ENCODE data around the gene IQCK. TPM values are rescaled to one million over a fixed set of nuclear protein-coding genes. Genes with fewer than 3 reads are reported as not detected.

Gene IQCK
- total RNA-seq, 5 donors from 2014 or later (not counting 1 experiment from before 2014, with no cell fraction given), result 1.6 to 3.3 (median 2.0) TPM

GRCh38 chr16:19833581-19833980 lies 115.5 kb downstream of the IQCK start:
- ATAC-seq (replicated peaks in 1 of 4), result no peak

DNA sequence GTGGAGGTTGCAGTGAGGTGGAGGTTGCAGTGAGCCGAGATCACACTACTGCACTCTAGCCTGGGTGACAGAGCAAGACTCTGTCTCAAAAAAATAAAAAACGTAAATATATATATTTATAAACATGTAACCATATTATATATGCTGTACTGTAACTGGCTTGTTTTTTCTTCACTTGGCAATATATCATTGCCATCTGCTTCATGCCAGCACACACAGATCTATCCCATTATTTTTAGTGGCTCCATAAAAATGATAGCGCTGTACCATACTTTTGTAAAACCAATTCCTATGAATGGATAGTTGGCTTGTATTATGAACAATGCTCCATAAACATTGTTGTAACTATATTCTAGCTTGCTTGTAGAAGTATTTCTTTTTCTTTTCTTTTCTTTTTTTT lies 117.1 kb downstream of the IQCK start:
- Histone ChIP-seq H3K4me1 (ENCODE audit: control insufficient read depth in 1 of 2, extremely low read depth in 1 of 2, insufficient read depth in 2 of 2, low read length in 2 of 2) (no peaks in the 10 kb centered on the region), H3K27me3 (replicated peaks in 1 of 2; ENCODE audit: control insufficient read depth in 2 of 2, extremely low read depth in 1 of 2, insufficient read depth in 2 of 2, low read length in 1 of 2) (peaks cover 0 to 2% of the 10 kb centered on the region in 2 experiments), H3K27ac (ENCODE audit: low read length) (no peak overlapping the region), H3K4me3 (ENCODE audit: control insufficient read depth in 1 of 2, extremely low read depth in 1 of 2, low read length in 1 of 2) (no peak overlapping the region), H3K36me3 (ENCODE audit: control insufficient read depth in 2 of 2, extremely low read depth in 1 of 2, insufficient read depth in 1 of 2, low read length in 1 of 2) (no peaks in the 10 kb centered on the region), H3K9me3 (no peaks in the 10 kb centered on the region)
- ChIA-PET POLR2A (no interaction called here), CTCF (no interaction called here)
- no CpG with 5 or more reads among the region's 3 CpGs for WGBS (ENCODE audit: insufficient coverage)
- Mint-ChIP-seq H3K27ac (no peak overlapping the region), H3K9me3 (no peaks in the 10 kb centered on the region), H3K27me3 (no peaks in the 10 kb centered on the region), H3K4me3 (no peak overlapping the region), H3K4me1 (no peaks in the 10 kb centered on the region), H3K36me3 (no peaks in the 10 kb centered on the region)
- ATAC-seq (replicated peaks in 1 of 4) (no peak), DNase-seq (no peak)

More at GRCh38 chr16:19833581-19833980, 115.5 kb downstream of the IQCK start:
- no peak for DNase-seq
- Histone ChIP-seq H3K36me3 (ENCODE audit: control insufficient read depth in 2 of 2, extremely low read depth in 1 of 2, insufficient read depth in 1 of 2, low read length in 1 of 2) (no peaks in the 10 kb centered on the region), H3K27ac (ENCODE audit: low read length) (no peak overlapping the region), H3K9me3 (no peaks in the 10 kb centered on the region), H3K27me3 (replicated peaks in 1 of 2; ENCODE audit: control insufficient read depth in 2 of 2, extremely low read depth in 1 of 2, insufficient read depth in 2 of 2, low read length in 1 of 2) (peaks cover 0 to 2% of the 10 kb centered on the region in 2 experiments), H3K4me1 (ENCODE audit: control insufficient read depth in 1 of 2, extremely low read depth in 1 of 2, insufficient read depth in 2 of 2, low read length in 2 of 2) (no peaks in the 10 kb centered on the region), H3K4me3 (ENCODE audit: control insufficient read depth in 1 of 2, extremely low read depth in 1 of 2, low read length in 1 of 2) (no peak overlapping the region)
- Mint-ChIP-seq H3K27me3 (no peaks in the 10 kb centered on the region), H3K4me1 (no peaks in the 10 kb centered on the region), H3K4me3 (no peak overlapping the region), H3K27ac (no peak overlapping the region), H3K36me3 (no peaks in the 10 kb centered on the region), H3K9me3 (no peaks in the 10 kb centered on the region)
- CTCF ChIA-PET, result no interaction called here
- WGBS (ENCODE audit: insufficient coverage), result 100% methylated on average over 2 of the region's 5 CpGs
- POLR2A ChIA-PET, result no interaction called here

DNA sequence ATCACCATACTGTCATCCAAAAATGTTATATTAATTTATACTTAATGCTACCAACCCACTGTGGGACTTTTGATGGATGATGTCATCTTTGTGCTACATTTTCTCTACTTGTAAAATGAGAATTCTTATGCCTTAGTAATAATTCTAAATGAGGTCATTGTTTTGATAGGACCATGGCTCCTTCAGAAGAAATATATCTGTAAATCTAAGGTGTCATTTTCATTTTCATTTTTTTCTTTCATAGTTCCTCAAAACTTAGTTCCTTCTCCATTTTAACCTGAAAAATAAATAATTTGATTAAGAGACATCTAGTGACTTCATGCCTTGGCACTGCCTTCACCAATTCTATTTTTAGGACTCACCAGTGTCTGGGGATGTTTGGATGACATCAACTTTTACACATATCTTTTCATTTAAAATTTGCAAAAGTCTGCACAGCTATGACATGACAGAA lies 117.9 kb downstream of the IQCK start:
- Histone ChIP-seq H3K4me1 (ENCODE audit: control insufficient read depth in 1 of 2, extremely low read depth in 1 of 2, insufficient read depth in 2 of 2, low read length in 2 of 2) (no peaks in the 10 kb centered on the region), H3K9me3 (no peaks in the 10 kb centered on the region), H3K4me3 (ENCODE audit: control insufficient read depth in 1 of 2, extremely low read depth in 1 of 2, low read length in 1 of 2) (no peak overlapping the region), H3K36me3 (ENCODE audit: control insufficient read depth in 2 of 2, extremely low read depth in 1 of 2, insufficient read depth in 1 of 2, low read length in 1 of 2) (no peaks in the 10 kb centered on the region), H3K27me3 (replicated peaks in 1 of 2; ENCODE audit: control insufficient read depth in 2 of 2, extremely low read depth in 1 of 2, insufficient read depth in 2 of 2, low read length in 1 of 2) (peaks cover 0 to 2% of the 10 kb centered on the region in 2 experiments), H3K27ac (ENCODE audit: low read length) (no peak overlapping the region)
- Mint-ChIP-seq H3K27me3 (no peaks in the 10 kb centered on the region), H3K4me1 (no peaks in the 10 kb centered on the region), H3K27ac (no peak overlapping the region), H3K36me3 (no peaks in the 10 kb centered on the region), H3K4me3 (no peak overlapping the region), H3K9me3 (no peaks in the 10 kb centered on the region)
- ATAC-seq (replicated peaks in 1 of 4) (no peak), DNase-seq (no peak)
- ChIA-PET POLR2A (no interaction called here), CTCF (no interaction called here)

DNA sequence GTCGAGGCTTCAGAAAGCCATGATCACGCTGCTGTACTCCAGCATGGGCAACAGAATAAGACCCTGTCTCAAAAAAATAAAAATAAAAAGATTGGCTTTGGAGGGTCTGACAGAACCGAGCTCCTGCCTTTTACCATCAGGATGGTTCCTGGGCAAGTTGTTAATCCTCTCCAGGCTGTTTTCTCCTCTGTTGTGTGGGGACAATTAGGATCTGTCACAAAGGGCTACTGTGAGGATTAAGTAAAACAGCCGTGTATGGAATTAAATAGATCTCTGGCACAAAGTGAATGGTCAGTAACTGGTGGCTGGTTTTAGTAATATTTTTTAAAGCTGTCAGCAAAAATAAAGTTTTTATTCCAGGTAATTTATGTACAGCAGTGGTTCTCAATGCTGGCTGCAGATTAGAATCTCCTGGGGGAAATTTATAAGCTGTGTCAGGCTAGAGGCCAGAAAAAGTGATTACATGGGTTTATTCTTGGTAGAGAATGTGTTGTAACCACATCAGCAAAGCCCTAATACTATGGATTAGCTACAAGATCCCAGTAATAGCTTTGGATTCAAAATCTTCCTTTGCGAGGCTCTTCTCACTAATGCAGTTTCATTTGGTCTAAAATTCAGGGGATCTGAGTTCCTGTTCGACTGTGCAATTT lies 119.4 kb downstream of the IQCK start:
- CTCF ChIA-PET, result no interaction called here
- Histone ChIP-seq H3K36me3 (ENCODE audit: control insufficient read depth in 2 of 2, extremely low read depth in 1 of 2, insufficient read depth in 1 of 2, low read length in 1 of 2) (no peaks in the 10 kb centered on the region), H3K9me3 (no peaks in the 10 kb centered on the region), H3K4me3 (ENCODE audit: control insufficient read depth in 1 of 2, extremely low read depth in 1 of 2, low read length in 1 of 2) (no peak overlapping the region), H3K27me3 (replicated peaks in 1 of 2; ENCODE audit: control insufficient read depth in 2 of 2, extremely low read depth in 1 of 2, insufficient read depth in 2 of 2, low read length in 1 of 2) (peaks cover 0 to 2% of the 10 kb centered on the region in 2 experiments), H3K27ac (ENCODE audit: low read length) (no peak overlapping the region), H3K4me1 (ENCODE audit: control insufficient read depth in 1 of 2, extremely low read depth in 1 of 2, insufficient read depth in 2 of 2, low read length in 2 of 2) (no peaks in the 10 kb centered on the region)
- WGBS (ENCODE audit: insufficient coverage), result 71% methylated on average over 2 of the region's 6 CpGs
- no peaks in the 10 kb centered on the region for H3K36me3 Mint-ChIP-seq
- H3K9me3 Mint-ChIP-seq, result no peaks in the 10 kb centered on the region
- H3K27ac Mint-ChIP-seq, result no peak overlapping the region
- no peaks in the 10 kb centered on the region for H3K27me3 Mint-ChIP-seq
- no peak for ATAC-seq (replicated peaks in 1 of 4)
- no peaks in the 10 kb centered on the region for H3K4me1 Mint-ChIP-seq
- no peak for DNase-seq
- no peak overlapping the region for H3K4me3 Mint-ChIP-seq
- POLR2A ChIA-PET, result no interaction called here

DNA sequence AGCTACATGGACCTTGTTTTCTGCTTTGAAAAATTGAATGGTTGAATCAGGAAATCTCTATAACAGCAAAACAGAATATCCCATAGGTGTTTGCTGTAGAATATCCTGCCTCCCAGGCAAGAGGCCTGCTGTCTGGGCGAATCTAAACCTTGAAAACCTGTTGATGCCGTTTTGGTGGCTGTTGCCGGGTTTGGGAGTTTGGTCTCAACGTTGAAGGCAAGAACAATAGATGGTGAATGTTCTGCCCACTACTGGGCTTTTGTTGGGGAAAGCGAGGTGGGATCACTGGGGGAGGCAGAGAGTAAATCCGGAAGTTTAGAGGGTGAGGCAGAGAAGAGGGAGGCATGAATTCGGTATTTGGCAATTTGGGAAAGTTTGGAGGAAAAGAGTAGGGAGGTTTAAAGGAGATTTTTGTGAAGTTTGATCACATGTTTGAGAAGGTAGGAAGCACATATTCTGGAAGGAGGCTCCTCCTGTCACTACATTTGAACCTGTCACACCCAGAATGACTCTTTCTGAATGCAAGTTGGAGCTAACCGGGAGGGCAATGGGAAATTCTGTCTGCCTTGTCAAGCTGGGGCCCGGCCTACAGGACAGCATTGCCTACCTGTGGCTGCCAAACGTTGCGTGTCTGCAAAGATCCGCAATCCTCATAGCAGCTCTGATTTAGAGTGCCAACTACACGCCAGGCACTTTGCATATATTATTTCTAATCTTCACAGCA lies 120.1 kb downstream of the IQCK start:
- H3K4me1 Mint-ChIP-seq, result no peaks in the 10 kb centered on the region
- H3K4me3 Mint-ChIP-seq, result no peak overlapping the region
- POLR2A ChIA-PET, result interaction anchor here in 1 of 2 donors (0.8 kb wide), 1 partner anchor 164 kb away, joined by 3 read pairs; no protein-coding TSS in a partner anchor
- CTCF ChIA-PET, result no interaction called here
- H3K9me3 ChIP-seq, result no peaks in the 10 kb centered on the region
- no peaks in the 10 kb centered on the region for H3K36me3 Mint-ChIP-seq
- H3K27me3 ChIP-seq (replicated peaks in 1 of 2; ENCODE audit: control insufficient read depth in 2 of 2, extremely low read depth in 1 of 2, insufficient read depth in 2 of 2, low read length in 1 of 2), result peaks cover 0 to 2% of the 10 kb centered on the region in 2 experiments
- H3K27ac ChIP-seq (ENCODE audit: low read length), result no peak overlapping the region
- no peak for ATAC-seq (replicated peaks in 1 of 4)
- no peaks in the 10 kb centered on the region for H3K4me1 ChIP-seq (ENCODE audit: control insufficient read depth in 1 of 2, extremely low read depth in 1 of 2, insufficient read depth in 2 of 2, low read length in 2 of 2)
- no peaks in the 10 kb centered on the region for H3K27me3 Mint-ChIP-seq
- no peak overlapping the region for H3K4me3 ChIP-seq (ENCODE audit: control insufficient read depth in 1 of 2, extremely low read depth in 1 of 2, low read length in 1 of 2)
- no peak overlapping the region for H3K27ac Mint-ChIP-seq
- H3K9me3 Mint-ChIP-seq, result no peaks in the 10 kb centered on the region
- no peaks in the 10 kb centered on the region for H3K36me3 ChIP-seq (ENCODE audit: control insufficient read depth in 2 of 2, extremely low read depth in 1 of 2, insufficient read depth in 1 of 2, low read length in 1 of 2)
- whole genome bisulfite sequencing (ENCODE audit: insufficient coverage), result 89% methylated on average over 9 of the region's 13 CpGs
- DNase-seq, result no peak

DNA sequence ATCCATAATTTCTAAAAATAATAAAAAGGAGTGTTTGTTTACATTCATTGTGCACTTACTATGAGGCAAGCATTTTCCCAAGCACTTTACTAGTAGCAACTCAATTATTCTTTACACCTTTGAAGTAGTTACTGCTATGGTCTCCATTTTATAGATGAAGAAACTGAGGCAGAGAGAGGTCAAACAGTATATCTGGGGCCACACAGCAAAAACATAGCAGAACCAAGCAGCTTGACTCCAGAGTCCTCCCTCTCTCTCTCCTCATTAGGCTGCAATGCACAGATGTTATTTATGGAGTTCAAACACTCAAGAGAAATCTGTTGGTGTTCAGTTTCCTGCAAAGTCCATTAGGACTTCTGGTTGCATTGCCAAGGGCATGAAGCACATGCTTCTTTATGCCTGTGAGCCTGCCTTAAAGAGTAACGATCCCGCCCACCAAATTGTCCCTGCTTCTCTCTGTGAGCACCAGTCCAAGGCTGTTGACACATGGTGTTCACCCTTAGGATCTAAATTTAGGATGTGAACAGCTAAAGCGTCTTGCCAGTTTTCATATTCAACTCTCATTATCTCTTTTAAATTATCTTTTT lies 122.5 kb downstream of the IQCK start:
- Histone ChIP-seq H3K9me3 (no peaks in the 10 kb centered on the region), H3K27ac (ENCODE audit: low read length) (no peak overlapping the region), H3K4me1 (ENCODE audit: control insufficient read depth in 1 of 2, extremely low read depth in 1 of 2, insufficient read depth in 2 of 2, low read length in 2 of 2) (no peaks in the 10 kb centered on the region), H3K4me3 (ENCODE audit: control insufficient read depth in 1 of 2, extremely low read depth in 1 of 2, low read length in 1 of 2) (no peak overlapping the region), H3K27me3 (replicated peaks in 1 of 2; ENCODE audit: control insufficient read depth in 2 of 2, extremely low read depth in 1 of 2, insufficient read depth in 2 of 2, low read length in 1 of 2) (peaks cover 0 to 2% of the 10 kb centered on the region in 2 experiments), H3K36me3 (ENCODE audit: control insufficient read depth in 2 of 2, extremely low read depth in 1 of 2, insufficient read depth in 1 of 2, low read length in 1 of 2) (no peaks in the 10 kb centered on the region)
- WGBS (ENCODE audit: insufficient coverage), result 63% methylated on average over 2 of the region's 3 CpGs
- H3K27me3 Mint-ChIP-seq, result no peaks in the 10 kb centered on the region
- no peaks in the 10 kb centered on the region for H3K9me3 Mint-ChIP-seq
- no peak for ATAC-seq (replicated peaks in 1 of 4)
- DNase-seq, result no peak
- H3K36me3 Mint-ChIP-seq, result no peaks in the 10 kb centered on the region
- no peaks in the 10 kb centered on the region for H3K4me1 Mint-ChIP-seq
- ChIA-PET CTCF (no interaction called here), POLR2A (no interaction called here)
- H3K4me3 Mint-ChIP-seq, result no peak overlapping the region
- H3K27ac Mint-ChIP-seq, result no peak overlapping the region
